SK-N-SH (cell line): Measurements from ENCODE around the gene TADA2B. TPM values are rescaled to one million over a fixed set of nuclear protein-coding genes. Genes with fewer than 3 reads are reported as not detected.
A peak's percentile ranks its signal among the peaks of the same experiment; 100 is the strongest.

Source experiments
- CTCF ChIA-PET: fragments of 300-600, 350-600 bp; formaldehyde crosslinking; extraction: SDS; loops from one replicate; lab custom pipeline; 2021; lab: Yijun Ruan, JAX
- POLR2A ChIA-PET: fragments of 350-600 bp; sonication (Branson Sonifier 250); formaldehyde crosslinking; extraction: SDS; loops from one replicate; lab custom pipeline; 2020; ENCODE audit warnings: antibody characterized with exemption, inconsistent platforms; lab: Yijun Ruan, JAX
- DNase-seq: peaks from one replicate; pipeline ENCODE4 v3.0.0; 2012
- H2AFZ ChIP-seq: fragments of 200-600 bp; sonication (generic); 2 replicates; pipeline ENCODE4 v1.8.1; 2016; ENCODE audit warnings: antibody characterized with exemption, mild to moderate bottlenecking, low read depth
- H3F3A ChIP-seq: fragments of 200-600 bp; sonication (generic); replicated peaks from 2 replicates; pipeline ENCODE3; 2016; ENCODE audit warnings: antibody characterized with exemption, mild to moderate bottlenecking; ENCODE audit not compliant: insufficient read depth
- H3K27ac ChIP-seq, 2 experiments: fragments of 200-500 bp in 1 of 2; fragments of 200-600 bp in 1 of 2; sonication (Bioruptor generic) in 1 of 2; sonication (generic), shearing (Covaris generic) in 1 of 2; 2 replicates each; pipeline versions ENCODE4 v1.5.1 to v1.6.1; 2014 to 2016; ENCODE audit warnings: low read depth in 2 of 2, inconsistent platforms in 1 of 2, low read length in 1 of 2, mild to moderate bottlenecking in 1 of 2, mixed read lengths in 1 of 2
- H3K27me3 ChIP-seq: fragments of 200-600 bp; sonication (generic), shearing (Covaris generic); 2 replicates; pipeline ENCODE4 v1.6.1; 2016; ENCODE audit warnings: mixed run types; ENCODE audit not compliant: insufficient read depth
- H3K36me3 ChIP-seq, 2 experiments: fragments of 200-500 bp in 1 of 2; fragments of 200-600 bp in 1 of 2; sonication (Bioruptor generic) in 1 of 2; sonication (generic) in 1 of 2; replicated peaks in 1 of 2; 2 replicates each; pipeline versions ENCODE3 to v1.5.1; 2014 to 2016; ENCODE audit warnings: low read length in 1 of 2, mild to moderate bottlenecking in 1 of 2; ENCODE audit not compliant: insufficient read depth in 2 of 2, control insufficient read depth in 1 of 2
- H3K4me1 ChIP-seq, 2 experiments: fragments of 200-500 bp in 1 of 2; fragments of 200-600 bp in 1 of 2; sonication (Bioruptor generic) in 1 of 2; sonication (generic), shearing (Covaris generic) in 1 of 2; 2 replicates each; pipeline versions ENCODE4 v1.5.1 to v1.6.1; 2014 to 2016; ENCODE audit warnings: low read depth in 1 of 2, low read length in 1 of 2, mixed run types in 1 of 2; ENCODE audit not compliant: insufficient read depth in 2 of 2, control insufficient read depth in 1 of 2
- H3K4me2 ChIP-seq: fragments of 200-600 bp; sonication (generic), shearing (Covaris generic); 2 replicates; pipeline ENCODE4 v1.6.1; 2017; ENCODE audit warnings: mixed run types
- H3K4me3 ChIP-seq, 2 experiments: fragments of 200-500 bp in 1 of 2; fragments of 200-600 bp in 1 of 2; sonication (Bioruptor generic) in 1 of 2; sonication (generic), shearing (Covaris generic) in 1 of 2; 2 replicates each; pipeline versions ENCODE4 v1.5.1 to v1.8.1; 2014 to 2016; ENCODE audit warnings: low read depth in 2 of 2, inconsistent platforms in 1 of 2, low read length in 1 of 2, mild to moderate bottlenecking in 1 of 2, mixed read lengths in 1 of 2, moderate library complexity in 1 of 2
- H3K79me2 ChIP-seq: fragments of 200-600 bp; sonication (generic); 2 replicates; pipeline ENCODE4 v1.8.1; 2017; ENCODE audit warnings: mild to moderate bottlenecking; ENCODE audit not compliant: insufficient read depth
- H3K9ac ChIP-seq: fragments of 200-600 bp; sonication (generic); 2 replicates; pipeline ENCODE4 v1.6.1; 2017; ENCODE audit warnings: mixed run types
- H3K9me2 ChIP-seq: fragments of 200-600 bp; sonication (generic); 2 replicates; pipeline ENCODE4 v1.6.1; 2017; ENCODE audit warnings: mixed run types
- H3K9me3 ChIP-seq: fragments of 200-600 bp; sonication (generic); 2 replicates; pipeline ENCODE4 v1.6.1; 2017; ENCODE audit warnings: mixed run types, mild to moderate bottlenecking, moderate library complexity
- H4K20me1 ChIP-seq: fragments of 200-600 bp; sonication (generic); 2 replicates; pipeline ENCODE4 v1.6.1; 2017; ENCODE audit warnings: mild to moderate bottlenecking, mixed run types; ENCODE audit not compliant: insufficient read depth
- ELF1 ChIP-seq: IDR thresholded peaks from 2 replicates; pipeline ENCODE4 v1.4.0; 2012
- FOXJ3 ChIP-seq: sonication (generic); formaldehyde crosslinking; IDR thresholded peaks from 2 replicates; pipeline ENCODE4 v1.5.1; 2020; ENCODE audit warnings: mild to moderate bottlenecking, missing genetic modification reagents
- FOXM1 ChIP-seq: IDR thresholded peaks from 2 replicates; pipeline ENCODE4 v1.4.0; 2012; ENCODE audit warnings: low read depth, mild to moderate bottlenecking
- GABPA ChIP-seq: IDR thresholded peaks from 2 replicates; pipeline ENCODE4 v1.4.0; 2012; ENCODE audit warnings: low read depth, mild to moderate bottlenecking
- JUND ChIP-seq: IDR thresholded peaks from 2 replicates; pipeline ENCODE4 v1.4.0; 2012
- MAX ChIP-seq: IDR thresholded peaks from 2 replicates; pipeline ENCODE4 v1.4.0; 2012; ENCODE audit warnings: low read depth
- MXI1 ChIP-seq: IDR thresholded peaks from 2 replicates; pipeline ENCODE4 v1.6.1; 2012; ENCODE audit warnings: mild to moderate bottlenecking, low read depth, low read length, improper control_type of control experiment
- RAD21 ChIP-seq: IDR thresholded peaks from 2 replicates; pipeline ENCODE4 v1.6.1; 2012; ENCODE audit warnings: mild to moderate bottlenecking, low read length
- RCOR1 ChIP-seq: fragments of 150-350 bp; IDR thresholded peaks from 2 replicates; pipeline ENCODE4 v1.6.1; 2017; ENCODE audit warnings: antibody characterized with exemption, low read length
- REST ChIP-seq: IDR thresholded peaks from 2 replicates; pipeline ENCODE4 v1.6.1; 2012; ENCODE audit warnings: mild to moderate bottlenecking, low read depth, low read length, moderate library complexity
- TCF12 ChIP-seq: IDR thresholded peaks from 2 replicates; pipeline ENCODE4 v1.4.0; 2012
- USF1 ChIP-seq: IDR thresholded peaks from 2 replicates; pipeline ENCODE4 v1.4.0; 2012; ENCODE audit warnings: low read depth, borderline replicate concordance
- WGBS: methylation state at CpG from one replicate; pipeline ENCODE4 v1.1.6; 2017; ENCODE audit warnings: low lambda C conversion rate; 5-methylcytosine and 5-hydroxymethylcytosine counted together
- polyA plus RNA-seq, 3 experiments: library from polyadenylated mRNA; depleted of rRNA; stranded (reverse); fragments of >200 nt; gene quantifications; 2 replicates each; pipeline ENCODE4 v1.2.3, GENCODE V29; 2012
- TF ChIP-seq, protein P1 (sequence below): IDR thresholded peaks from 2 replicates; pipeline ENCODE4 v1.4.0; 2012; ENCODE audit warnings: low read depth, borderline replicate concordance

TADA2B gene
- polyA plus RNA-seq, 1 of the 3 experiments (the other 2 are of a cell fraction): 8.0 TPM

- no peak overlapping the region for H3K4me2 ChIP-seq
- 83% methylated on average over 7 of the region's 7 CpGs for WGBS
- CTCF ChIA-PET: interaction anchor here (0.6 to 2.0 kb wide), 5 partner anchors 12 to 182 kb away, joined by 3 to 4 read pairs (median 3); no protein-coding TSS in a partner anchor
- no peak for TF ChIP-seq FOXM1
- no peak for TF ChIP-seq MAX
- no peak for TF ChIP-seq TCF12
- TF ChIP-seq JUND: no peak
- TF ChIP-seq ELF1: no peak
- TF ChIP-seq, protein P1, sequence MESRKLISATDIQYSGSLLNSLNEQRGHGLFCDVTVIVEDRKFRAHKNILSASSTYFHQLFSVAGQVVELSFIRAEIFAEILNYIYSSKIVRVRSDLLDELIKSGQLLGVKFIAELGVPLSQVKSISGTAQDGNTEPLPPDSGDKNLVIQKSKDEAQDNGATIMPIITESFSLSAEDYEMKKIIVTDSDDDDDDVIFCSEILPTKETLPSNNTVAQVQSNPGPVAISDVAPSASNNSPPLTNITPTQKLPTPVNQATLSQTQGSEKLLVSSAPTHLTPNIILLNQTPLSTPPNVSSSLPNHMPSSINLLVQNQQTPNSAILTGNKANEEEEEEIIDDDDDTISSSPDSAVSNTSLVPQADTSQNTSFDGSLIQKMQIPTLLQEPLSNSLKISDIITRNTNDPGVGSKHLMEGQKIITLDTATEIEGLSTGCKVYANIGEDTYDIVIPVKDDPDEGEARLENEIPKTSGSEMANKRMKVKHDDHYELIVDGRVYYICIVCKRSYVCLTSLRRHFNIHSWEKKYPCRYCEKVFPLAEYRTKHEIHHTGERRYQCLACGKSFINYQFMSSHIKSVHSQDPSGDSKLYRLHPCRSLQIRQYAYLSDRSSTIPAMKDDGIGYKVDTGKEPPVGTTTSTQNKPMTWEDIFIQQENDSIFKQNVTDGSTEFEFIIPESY: no peak
- TF ChIP-seq, all 33 proteins: peak for 0
- Histone ChIP-seq H3K36me3 (no peaks in the 10 kb centered on the region), H3K9me2 (no peaks in the 10 kb centered on the region), H3K79me2 (no peaks in the 10 kb centered on the region), H3F3A (no peaks in the 10 kb centered on the region), H4K20me1 (no peaks in the 10 kb centered on the region), H3K9me3 (no peaks in the 10 kb centered on the region), H3K27ac (no peak overlapping the region), H3K27me3 (no peaks in the 10 kb centered on the region), H3K4me3 (no peak overlapping the region), H3K4me1 (peaks cover 0 to 2% of the 10 kb centered on the region in 2 experiments; a peak in 1 of 4 replicates), H3K9ac (no peak overlapping the region), H2AFZ (no peak overlapping the region)
- POLR2A ChIA-PET: no interaction called here
- no peak for DNase-seq
These were observed 53.1 kb downstream of the TADA2B start for GRCh38 chr4:7096236-7096635.

DNA sequence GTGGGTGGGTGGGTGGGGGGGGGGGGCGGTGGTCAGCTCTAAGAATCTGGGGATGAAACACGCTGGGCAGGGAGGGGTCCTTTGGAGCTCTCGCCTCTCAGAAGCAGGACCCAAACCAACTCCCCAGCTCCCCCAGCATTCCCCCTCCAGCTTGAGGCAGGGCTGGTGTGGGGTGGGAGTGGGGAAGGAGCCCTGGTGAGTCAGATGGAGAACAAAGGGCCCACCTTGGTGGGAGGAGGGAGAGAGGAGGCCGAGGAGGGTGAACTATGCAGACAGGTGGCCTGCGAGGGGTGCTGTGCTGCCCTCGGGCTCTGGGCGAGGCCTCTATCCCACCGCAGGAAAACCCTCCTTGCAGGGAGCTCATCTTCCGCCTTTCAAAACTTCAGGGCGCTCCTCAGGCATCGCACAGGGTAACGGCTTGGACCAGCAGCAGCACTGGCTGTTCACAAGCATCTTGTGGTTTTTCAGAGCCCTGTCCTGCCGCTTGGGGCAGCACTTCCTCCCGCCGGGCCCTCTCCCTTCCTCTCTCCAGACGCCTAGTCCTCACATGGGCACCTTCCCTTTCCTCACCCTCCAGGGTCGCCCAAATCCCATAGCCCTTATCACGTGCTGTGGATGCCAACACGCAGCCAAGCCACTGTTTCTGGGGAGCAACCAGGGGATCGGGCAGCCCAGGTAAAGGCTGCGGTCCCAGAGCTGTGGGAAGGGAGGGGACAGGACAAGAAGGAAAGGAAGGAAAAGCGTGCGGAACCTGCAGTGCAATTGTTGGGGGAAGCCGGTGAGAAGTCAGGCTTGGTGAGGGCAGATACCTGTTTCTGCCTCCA lies 58.7 kb downstream of the TADA2B start:
- Histone ChIP-seq H4K20me1 (no peaks in the 10 kb centered on the region), H3K27ac (peak overlapping the region in 1 of 2 experiments; percentile 44; a peak in 1 of 4 replicates), H3K36me3 (no peaks in the 10 kb centered on the region), H3K9me2 (no peaks in the 10 kb centered on the region), H3F3A (no peaks in the 10 kb centered on the region), H3K4me3 (peak overlapping the region; percentile 68 to 82), H2AFZ (peak overlapping the region; percentile 97), H3K27me3 (no peaks in the 10 kb centered on the region), H3K79me2 (no peaks in the 10 kb centered on the region), H3K9me3 (no peaks in the 10 kb centered on the region), H3K9ac (no peak overlapping the region), H3K4me1 (peaks cover 7 to 21% of the 10 kb centered on the region in 2 experiments; a peak in 2 of 4 replicates), H3K4me2 (peak overlapping the region; percentile 98)
- ChIA-PET POLR2A (interaction anchor here (0.6 to 1.1 kb wide), 2 partner anchors 34 to 192 kb away, joined by 3 to 5 read pairs; partner anchors contain the start of genes GRPEL1 and TBC1D14), CTCF (interaction anchor here (0.6 to 2.8 kb wide), 43 partner anchors 8 to 553 kb away, joined by 3 to 14 read pairs (median 4); partner anchors contain the start of genes GRPEL1 and SORCS2)
- peak; percentile 87 for DNase-seq
- 14% methylated on average over 14 of the region's 24 CpGs for WGBS
- TF ChIP-seq MXI1 (peak; percentile 55; the same call in 1 of the 2 replicates), ELF1 (peak; percentile 14; the same call in 1 of the 2 replicates), FOXJ3 (CRISPR knock-in tag) (no peak), RCOR1 (no peak), REST (0 out of 2 replicates have a peak, but pooled peaks have one; percentile 51), RAD21 (peak; percentile 45), USF1 (0 out of 2 replicates have a peak, but pooled peaks have one; percentile 6), MAX (peak; percentile 70; the same call in 1 of the 2 replicates), GABPA (peak; percentile 44; the same call in 1 of the 2 replicates)
- TF ChIP-seq, protein P1: no peak
